ENCODE data around the gene SNED1.

The SNED1 gene

GRCh38 chr2:240966906-240967680 lies 31.3 kb upstream of the SNED1 start:
- Histone ChIP-seq H3K4me3 (replicated peaks; ENCODE audit: insufficient read depth, low read length) (no peak overlapping the region), H3K27me3 (ENCODE audit: insufficient read depth, poor library complexity, severe bottlenecking) (no peaks in the 10 kb centered on the region), H3K27ac (replicated peaks) (no peak overlapping the region)
- no peak for DNase-seq (ENCODE audit: low read depth in 1 of 2, low spot score in 1 of 2)
- TF ChIP-seq GABPA (IDR thresholded peaks at IDR 0.05; ENCODE audit: low read depth) (no peak), POLR2AphosphoS5 (IDR thresholded peaks at IDR 0.05; ENCODE audit: low read depth) (no peak), REST (IDR thresholded peaks at IDR 0.05; ENCODE audit: insufficient replicate concordance, low read depth) (no peak), SPI1 (IDR thresholded peaks at IDR 0.05; ENCODE audit: borderline replicate concordance, low read depth) (no peak), CTCF (IDR thresholded peaks at IDR 0.05; ENCODE audit: insufficient read depth, low read length) (no peak)

- Histone ChIP-seq H3K27me3 (ENCODE audit: insufficient read depth, poor library complexity, severe bottlenecking) (no peaks in the 10 kb centered on the region), H3K4me3 (replicated peaks; ENCODE audit: insufficient read depth, low read length) (no peak overlapping the region), H3K27ac (replicated peaks) (no peak overlapping the region)
- no peak for TF ChIP-seq GABPA (IDR thresholded peaks at IDR 0.05; ENCODE audit: low read depth)
- no peak for TF ChIP-seq SPI1 (IDR thresholded peaks at IDR 0.05; ENCODE audit: borderline replicate concordance, low read depth)
- TF ChIP-seq POLR2AphosphoS5 (IDR thresholded peaks at IDR 0.05; ENCODE audit: low read depth) = no peak
- TF ChIP-seq REST (IDR thresholded peaks at IDR 0.05; ENCODE audit: insufficient replicate concordance, low read depth) = no peak
- DNase-seq (ENCODE audit: low read depth in 1 of 2, low spot score in 1 of 2) = no peak
Measured at GRCh38 chr2:240967681-240968621, 30.5 kb upstream of the SNED1 start.

GRCh38 chr2:240968731-240969624 lies 29.4 kb upstream of the SNED1 start:
- TF ChIP-seq CTCF (IDR thresholded peaks at IDR 0.05; ENCODE audit: insufficient read depth, low read length) (no peak), SPI1 (IDR thresholded peaks at IDR 0.05; ENCODE audit: borderline replicate concordance, low read depth) (no peak), POLR2AphosphoS5 (IDR thresholded peaks at IDR 0.05; ENCODE audit: low read depth) (no peak), GABPA (IDR thresholded peaks at IDR 0.05; ENCODE audit: low read depth) (no peak), REST (IDR thresholded peaks at IDR 0.05; ENCODE audit: insufficient replicate concordance, low read depth) (no peak)
- H3K27ac ChIP-seq (replicated peaks) = no peak overlapping the region
- H3K27me3 ChIP-seq (ENCODE audit: insufficient read depth, poor library complexity, severe bottlenecking) = no peaks in the 10 kb centered on the region
- DNase-seq (ENCODE audit: low read depth in 1 of 2, low spot score in 1 of 2) = no peak
- H3K4me3 ChIP-seq (replicated peaks; ENCODE audit: insufficient read depth, low read length) = no peak overlapping the region
